GM21737 (cell line): ENCODE measurements around the gene IL17B.

ENCODE experiments used
- ATAC-seq: cut with Tn5 transposase; IDR thresholded peaks from one replicate; pipeline ENCODE4 v1.9.1; 2021; ENCODE audit warnings: mild to moderate bottlenecking, moderate library complexity; ENCODE audit not compliant: unreplicated experiment

Gene IL17B

DNA sequence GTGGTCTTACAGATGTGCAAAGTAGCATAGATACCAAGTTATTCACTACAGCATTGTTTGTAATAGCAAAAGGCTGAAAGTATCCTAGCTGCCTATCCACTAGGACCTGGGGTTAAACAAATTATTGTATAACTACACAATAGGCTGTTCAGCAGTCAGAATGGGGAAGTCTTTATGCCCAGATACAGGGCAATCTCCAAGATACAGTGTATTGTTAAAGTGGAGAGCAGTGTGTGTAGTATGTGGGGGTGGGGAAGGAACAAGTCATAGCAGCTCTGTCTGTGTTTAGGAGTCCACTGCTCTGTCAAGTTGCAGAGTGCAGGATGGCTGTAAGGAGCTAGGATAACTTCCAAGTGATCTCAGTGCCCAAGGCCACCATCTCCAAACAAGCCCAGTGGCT lies 15.7 kb downstream of the IL17B start:
- no peak for ATAC-seq

DNA sequence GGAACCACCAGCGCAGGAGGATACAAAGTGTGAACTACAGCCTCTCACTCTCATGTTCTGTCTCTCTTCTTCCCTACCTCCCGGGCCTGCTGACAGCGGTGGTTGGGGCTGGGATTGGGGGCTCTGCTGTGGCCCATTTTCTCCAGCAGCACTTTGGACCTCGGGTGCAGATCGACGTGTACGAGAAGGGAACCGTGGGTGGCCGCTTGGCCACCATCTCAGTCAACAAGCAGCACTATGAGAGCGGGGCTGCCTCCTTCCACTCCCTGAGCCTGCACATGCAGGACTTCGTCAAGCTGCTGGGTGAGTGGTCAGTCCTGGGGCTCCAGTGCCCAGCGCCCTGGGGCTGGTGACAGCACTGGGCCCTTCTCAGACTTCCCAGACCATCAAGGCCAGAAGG lies 16.6 kb downstream of the IL17B start:
- no peak for ATAC-seq

DNA sequence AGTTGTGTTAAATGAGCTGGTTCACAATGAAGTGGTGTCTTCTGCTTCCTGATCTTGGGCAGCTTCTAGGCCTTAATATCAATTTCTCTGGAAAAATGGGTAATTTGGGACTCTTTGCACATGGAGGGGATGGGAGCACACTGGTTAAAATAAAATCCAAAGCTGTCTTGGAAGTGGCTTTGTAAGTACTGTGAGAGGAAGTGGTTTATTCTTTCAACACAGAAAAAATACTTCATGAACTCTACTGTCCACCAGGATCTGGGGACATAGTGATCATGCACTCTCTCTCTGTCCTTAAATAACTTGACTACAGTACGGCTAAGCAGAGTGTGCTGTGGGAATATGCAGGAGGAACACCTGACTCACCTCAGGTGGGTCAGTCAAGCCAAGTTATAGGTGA lies 18.8 kb downstream of the IL17B start:
- ATAC-seq = no peak

DNA sequence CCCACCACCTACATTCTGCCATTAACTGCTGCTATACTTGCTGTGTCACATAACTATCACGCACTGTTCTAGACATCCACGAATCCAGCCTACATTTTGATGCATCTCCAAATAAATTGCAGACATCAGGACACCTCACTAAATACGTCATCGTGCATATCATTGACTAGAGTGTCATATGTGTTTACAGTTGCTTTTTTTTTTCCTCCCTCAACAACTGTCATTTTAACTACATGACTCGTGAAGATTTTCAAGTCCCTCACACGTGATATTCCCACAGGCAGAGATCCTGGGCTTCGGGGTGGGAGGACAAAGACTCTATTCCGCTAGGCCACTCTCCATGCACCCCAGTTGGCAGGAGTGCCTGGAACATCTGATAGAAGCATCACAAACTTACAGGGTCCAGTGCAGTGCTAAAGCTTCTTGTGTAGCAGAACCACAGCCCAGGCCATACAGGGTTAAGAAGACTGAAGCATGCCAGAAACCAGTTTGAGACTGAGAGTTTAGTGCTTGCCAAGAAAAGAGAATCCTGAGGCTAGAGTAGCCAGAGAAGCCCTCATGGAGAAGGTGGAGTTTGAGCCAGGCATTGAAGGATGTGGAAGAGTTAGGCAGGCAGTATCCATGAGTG lies 20.1 kb downstream of the IL17B start:
- no peak for ATAC-seq

DNA sequence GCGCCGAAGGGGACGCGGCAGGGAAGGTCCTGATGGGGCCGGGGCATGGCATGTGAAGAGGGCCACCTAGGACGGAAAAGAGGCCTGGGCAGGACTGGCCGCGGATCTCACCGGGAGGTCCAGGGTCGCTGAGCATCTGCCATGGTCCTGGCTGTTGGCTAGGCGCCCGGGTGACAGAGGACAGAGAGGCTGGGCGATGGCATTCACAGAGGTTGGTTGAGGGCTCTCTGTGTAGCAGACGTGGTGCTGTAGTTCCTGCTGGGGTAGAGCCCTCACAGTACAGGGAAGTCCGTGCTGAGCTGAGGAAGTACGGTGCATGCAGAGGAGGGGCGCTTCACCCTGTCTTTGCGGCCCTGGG lies 20.8 kb downstream of the IL17B start:
- peak; percentile 10 for ATAC-seq

DNA sequence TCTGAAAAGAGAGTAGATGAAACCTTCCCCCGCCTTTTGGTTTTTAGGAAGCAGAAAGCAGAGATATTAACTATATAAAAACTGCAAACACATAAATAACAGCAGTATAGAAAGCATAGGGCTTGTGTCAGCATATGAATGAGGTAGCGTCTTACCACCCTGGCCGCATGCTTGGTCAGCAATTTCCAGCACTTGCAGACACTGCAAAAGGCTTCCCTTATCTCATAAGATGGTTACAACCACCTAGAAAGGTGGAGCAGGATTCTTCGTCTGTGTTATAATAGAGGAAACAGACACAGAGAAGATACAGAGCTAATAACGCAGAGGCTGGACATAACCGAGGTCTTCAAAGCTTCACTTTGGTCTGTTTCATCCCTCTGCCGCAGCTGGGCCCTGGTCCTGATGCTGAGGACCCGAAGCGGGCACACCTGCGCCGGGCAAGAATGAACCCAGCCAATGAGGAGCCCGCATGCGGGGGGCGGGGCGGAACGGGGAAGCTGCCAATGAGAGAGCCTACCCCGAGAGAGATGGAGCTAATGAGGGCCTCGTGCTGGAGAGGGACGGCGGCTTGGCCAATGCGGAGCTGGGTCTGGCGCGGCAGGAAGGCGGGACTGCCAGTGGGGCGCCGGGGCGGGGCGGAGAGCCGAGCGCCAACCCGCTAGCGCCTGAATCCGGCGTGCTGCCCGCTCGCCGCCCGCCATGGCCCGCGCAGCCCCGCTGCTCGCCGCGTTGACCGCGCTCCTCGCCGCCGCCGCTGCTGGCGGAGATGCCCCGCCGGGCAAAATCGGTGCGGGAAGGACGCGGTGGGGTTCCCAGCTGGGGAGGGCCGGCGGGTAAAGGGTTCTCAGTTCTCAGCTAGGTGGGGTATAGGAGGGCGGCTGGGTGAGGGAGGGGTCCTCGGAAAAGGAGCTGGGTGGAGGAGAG lies 21.5 kb downstream of the IL17B start, which contains the start of gene PCYOX1L:
Gene PCYOX1L, plus strand, starts transcription at position 677 of the 924 bp plus-strand sequence. Its CDS starts 23 bp downstream, at position 700.
- peak; percentile 99 for ATAC-seq

DNA sequence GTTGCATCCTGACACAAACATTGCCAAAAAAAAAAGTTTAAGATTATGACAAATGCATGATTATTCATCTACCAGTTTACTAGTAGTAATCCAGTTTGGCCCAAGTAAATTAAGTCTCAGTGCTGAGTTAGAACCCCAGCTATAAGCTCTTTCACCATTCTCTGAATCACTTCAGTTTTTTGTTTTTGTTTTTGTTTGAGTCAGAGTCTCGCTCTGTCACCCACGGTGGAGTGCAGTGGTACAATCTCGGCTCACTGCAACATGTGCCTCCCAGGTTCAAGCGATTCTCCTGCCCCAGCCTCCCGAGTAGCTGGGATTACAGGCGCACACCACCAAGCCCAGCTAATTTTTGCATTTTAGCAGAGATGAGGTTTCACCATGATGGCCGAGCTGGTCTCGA lies 22.7 kb downstream of the IL17B start:
- ATAC-seq = no peak

DNA sequence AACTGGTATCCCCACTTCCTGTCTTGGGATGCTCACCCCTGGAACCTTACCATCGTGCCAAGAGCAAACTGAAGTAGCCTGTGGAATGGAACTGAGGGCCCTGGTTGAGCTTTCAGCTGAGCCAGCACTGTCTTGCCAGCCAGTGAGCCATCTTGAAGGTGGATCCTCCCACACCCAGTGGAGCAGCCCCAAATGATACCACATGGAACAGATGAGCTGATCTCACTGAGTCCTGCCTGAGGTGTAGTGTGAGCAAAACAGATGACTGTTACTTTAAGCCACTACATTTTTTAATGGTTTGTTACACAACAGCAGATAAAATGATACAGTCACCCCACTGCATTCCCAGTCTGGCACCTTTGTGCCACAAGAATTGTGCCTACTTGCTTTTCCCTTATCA lies 23.4 kb downstream of the IL17B start:
- ATAC-seq = no peak

DNA sequence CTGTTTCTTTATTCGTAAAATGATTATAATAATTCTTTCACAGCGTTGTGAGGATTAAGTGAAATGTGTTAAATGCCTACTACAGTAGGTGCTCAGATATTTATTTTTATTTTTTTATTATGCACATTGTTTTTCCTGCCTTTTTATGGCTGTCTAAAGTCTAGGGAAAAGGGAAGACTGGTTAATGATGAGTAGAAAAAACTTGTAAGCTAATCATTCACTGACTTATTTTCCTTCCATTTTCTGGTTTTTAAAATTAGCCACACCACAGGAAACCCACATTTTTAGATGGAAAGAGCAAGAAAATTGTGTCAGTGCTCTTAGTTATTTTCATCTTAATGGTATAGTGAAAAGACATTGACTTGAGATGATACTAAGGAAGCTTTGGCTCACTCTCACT lies 25.2 kb downstream of the IL17B start:
- ATAC-seq = no peak

DNA sequence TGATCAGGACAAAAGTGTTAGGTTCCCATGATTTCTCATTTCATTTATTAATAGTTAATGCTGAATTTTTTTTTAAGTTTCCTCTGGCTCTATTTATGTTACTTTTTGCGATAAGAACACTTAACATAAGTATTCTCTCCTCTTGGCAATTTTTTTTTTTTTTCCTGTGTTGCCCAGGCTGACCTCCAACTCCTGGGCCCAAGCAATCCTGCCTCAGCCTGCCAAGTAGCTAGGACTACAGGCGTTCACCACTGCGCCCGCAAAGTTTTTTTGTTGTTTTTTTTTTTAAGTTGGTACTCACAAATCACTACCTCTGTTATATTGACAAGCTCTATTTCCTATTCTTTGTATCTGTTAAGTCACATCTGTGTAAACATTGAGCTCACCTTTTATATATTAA lies 26.9 kb downstream of the IL17B start:
- no peak for ATAC-seq

DNA sequence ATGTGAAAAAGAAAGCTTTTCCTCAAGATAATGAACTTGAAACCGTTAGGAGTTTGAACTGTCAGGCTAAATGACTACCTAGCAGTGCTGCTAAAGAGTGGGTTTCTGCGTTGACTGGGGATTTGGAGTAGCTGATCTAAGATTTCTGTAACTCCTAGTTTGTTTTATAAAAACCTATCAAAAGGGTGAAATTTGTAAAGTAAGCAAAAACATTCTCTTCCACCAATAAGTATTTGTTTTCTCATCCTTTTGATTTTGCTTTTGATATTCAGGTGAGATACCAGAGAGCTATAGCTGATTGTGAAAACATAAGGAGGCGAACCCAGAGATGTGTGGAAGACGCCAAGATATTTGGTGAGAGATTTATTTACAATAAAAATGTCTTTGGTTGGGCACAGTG lies 29.7 kb downstream of the IL17B start:
- no peak for ATAC-seq

DNA sequence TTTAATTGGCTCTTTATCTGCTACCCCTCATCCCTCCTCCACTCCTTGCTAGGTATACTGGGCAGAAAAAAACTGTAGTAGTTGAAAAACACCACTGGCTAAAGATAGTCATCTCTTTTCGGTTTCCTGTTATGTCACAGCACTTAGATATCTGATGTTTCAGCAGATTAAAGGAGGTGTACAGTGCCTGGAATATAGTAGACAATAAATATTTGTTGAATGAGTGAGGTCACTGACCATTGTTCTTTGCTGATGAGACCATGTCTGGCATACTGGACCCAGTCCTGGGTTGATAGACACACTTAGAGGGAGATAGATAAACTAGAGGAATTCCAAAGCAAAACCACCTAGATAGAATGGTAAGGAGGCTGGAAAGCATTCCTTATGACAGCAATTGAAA lies 30.6 kb downstream of the IL17B start:
- no peak for ATAC-seq

DNA sequence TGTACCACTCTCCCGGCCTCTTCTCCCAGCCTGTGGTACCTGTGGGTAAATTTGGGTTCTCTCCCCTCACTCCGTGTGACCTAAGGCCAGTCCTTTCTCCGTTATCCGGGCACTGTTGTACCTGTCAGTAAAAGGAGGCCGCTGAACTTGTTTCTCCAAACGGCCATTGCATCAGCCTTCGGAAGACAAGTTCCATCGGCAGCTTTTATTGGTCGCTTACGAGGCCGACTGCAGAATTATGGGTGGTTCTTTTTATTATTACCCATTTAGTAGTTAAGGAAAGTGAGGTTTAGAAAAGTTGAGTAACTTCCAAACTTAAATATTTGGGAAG lies 33.2 kb downstream of the IL17B start:
- no peak for ATAC-seq

DNA sequence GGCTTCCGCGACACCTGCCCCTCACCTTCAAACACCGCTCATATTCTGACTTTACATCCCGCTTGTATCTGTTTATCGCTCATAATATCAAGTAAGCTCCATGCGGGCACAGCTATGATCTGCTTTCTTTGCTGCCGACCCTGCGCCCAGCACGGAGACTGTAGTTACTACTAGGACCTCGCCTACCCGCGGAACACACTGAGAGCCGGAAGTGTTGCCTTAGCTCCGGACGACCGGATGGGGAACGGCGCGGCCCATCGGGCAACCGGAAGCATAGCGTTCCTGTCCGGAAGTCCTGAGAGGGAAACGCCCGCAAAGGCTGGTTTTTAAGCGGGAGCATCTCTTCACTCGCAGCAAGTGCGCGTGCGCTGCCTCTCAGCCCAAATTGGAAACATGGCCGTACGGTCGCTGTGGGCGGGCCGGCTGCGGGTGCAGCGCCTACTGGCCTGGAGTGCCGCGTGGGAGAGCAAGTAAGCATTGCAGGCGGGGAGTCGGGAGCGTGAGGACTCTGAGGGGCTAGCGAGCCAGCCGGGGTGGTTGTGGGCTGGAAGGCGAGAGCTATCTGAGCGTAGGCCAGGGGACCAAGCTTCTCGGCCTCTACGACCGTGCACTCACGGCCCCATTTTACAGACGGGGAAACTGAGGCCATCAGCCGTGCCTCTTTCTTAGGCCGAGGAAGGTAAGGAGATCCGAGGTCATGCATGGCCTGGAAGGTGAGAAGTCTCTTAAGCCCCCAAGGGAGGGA lies 33.8 kb downstream of the IL17B start, which contains the start of gene GRPEL2:
Gene GRPEL2, plus strand, starts transcription at position 353 of the 745 bp plus-strand sequence. Its CDS starts 41 bp downstream, at position 394.
- peak; percentile 94 for ATAC-seq

DNA sequence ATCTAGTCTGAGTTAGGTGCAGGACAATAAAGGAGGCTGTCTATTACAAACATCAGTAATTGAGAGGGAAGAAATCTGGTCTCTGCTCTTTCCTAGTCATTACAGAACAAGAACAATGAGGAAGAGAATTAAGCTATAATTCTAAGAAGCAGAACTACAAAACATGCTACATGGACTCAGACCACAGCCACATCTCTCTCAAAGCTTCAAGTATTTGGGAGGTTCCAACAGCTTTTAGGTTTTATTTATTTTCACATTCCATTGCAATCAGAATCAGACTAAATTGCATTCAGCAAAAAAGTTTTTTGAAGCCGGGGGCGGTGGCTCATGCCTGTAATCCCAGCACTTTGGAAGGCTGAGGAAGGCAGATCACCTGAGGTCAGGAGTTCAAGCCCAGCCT lies 34.9 kb downstream of the IL17B start:
- ATAC-seq = no peak

DNA sequence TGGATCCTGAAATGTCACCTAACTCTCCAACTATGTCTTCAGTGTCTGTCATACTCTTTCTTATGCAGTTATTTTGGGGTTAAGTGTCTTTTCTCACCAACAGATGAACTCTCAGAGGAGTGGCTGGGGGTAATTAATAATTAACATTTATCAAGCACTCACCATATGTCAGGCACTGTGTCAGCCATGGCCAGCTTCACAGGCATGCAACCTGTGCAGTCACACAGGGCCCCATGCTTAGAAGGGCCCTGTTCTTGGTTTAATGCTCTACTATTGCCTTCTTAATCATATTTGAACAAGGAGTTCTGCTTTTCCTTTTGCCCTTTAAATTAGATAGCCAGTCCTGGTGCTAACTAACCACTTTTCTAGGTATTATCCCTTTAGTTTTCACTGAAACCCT lies 37.2 kb downstream of the IL17B start:
- no peak for ATAC-seq

DNA sequence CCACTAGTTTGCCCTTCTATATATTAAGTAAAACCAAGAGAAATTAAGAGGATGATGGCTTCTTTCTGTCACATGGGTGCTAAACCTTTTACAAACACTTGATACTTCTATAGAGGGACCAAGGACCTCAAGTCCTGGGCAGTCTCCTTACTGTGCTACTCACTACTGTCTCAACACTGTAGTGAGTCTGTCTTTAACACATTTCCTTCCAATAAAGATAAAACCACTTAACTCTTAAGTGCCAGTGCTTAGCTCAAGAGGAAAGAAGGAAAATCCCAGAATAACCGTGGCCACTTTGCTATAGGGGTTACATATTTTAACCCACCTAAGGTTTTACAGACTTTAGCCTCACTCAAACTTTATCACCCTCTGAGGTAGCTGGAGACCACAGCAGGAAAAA lies 38.2 kb downstream of the IL17B start:
- ATAC-seq = no peak

DNA sequence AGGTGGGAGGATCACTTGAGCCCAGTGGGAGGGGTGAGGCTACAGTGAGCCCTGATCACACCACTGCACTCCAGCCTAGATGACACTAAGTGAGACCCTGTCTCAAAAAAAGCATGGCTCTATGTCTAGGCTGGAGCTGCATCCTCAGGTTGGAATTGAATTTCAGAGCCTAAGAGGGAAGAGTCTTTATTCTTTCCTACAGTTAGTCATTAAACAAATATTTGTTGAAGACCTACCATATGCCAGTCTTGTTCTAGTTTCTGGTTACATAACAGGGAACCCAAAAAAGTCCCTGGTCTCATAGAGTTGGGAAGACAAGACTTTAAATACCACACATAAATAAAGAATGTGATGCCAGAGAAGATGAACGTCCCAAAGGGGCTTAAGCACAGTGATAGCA lies 40.7 kb downstream of the IL17B start:
- ATAC-seq = no peak

DNA sequence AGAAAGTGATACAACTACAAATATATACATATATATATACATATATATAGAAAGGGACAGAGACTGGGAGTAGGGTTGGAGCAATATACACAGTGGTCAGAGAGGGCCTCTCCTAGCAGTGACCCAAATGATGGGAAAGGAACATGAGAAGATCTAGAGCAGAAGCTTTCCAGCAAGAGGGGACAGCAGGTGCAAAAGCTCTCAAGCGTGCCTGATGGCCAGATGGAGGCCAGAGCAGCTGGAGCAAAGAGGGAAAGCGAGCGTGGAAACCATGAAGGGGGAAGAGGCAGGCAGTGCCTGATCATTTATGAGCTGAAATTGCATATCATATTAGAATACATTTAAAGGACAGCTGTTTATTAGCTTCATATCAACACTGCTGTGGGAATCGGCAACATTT lies 41.4 kb downstream of the IL17B start:
- no peak for ATAC-seq

DNA sequence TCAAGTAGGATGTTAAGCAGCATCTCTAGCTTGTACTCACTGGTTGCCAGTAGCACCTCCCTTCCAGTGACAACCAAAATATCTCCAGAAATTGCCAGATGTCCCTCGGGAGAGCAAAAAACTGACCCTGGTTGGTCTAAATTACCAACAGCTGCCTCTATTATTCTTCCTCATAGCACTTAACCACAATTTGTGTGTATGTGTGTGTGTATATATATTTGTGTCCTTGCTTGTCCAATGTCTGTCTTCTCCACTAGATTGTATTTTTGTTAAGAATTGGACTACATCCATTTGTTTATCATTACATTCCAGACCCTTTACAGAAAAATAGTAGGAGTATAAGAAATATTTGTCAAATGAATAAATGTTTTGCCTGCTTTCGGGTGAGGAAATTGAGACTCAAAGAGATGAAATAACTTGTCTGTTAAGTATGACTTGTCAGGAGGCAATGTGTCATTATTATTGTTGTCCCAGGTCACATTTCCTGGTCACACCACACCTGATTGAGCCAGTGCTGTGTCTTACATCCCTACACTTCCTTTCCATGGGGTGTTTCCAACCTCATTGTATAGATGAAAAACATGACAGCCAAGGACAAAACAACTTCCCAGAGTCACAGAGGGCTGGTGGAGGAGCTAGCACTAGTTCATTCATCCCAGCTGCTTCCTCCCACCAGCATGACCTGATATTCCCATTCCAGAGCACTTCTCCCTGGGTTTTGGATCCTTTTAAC lies 45.2 kb downstream of the IL17B start:
- no peak for ATAC-seq

DNA sequence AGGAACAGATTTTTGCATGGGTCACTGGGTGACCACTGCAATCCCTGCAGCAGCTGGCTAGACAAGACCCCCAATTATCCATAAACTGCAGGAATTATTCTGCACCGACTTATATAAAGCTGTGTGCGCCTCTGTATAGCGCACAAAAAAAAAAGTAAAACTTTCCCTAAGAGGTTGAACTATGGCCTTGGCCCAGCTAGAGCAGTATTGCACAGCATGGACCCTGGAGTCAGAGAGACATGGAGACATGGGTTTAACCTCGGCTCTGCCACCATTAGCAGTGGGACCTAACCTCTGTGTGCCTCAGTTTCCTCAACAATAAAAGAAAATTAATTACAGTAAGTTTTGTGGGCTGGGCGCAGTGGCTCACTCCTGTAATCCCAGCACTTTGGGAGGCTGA lies 50.9 kb downstream of the IL17B start:
- ATAC-seq = no peak
